Calu3 (cell line): ENCODE measurements around the gene UXS1. TPM values are rescaled to one million over a fixed set of nuclear protein-coding genes. Genes with fewer than 3 reads are reported as not detected.

Experiments used
- BruUV-seq: library from RNA; stranded (reverse); fragments of 400-500 nt; replicated peaks from 2 replicates; lab custom pipeline; 2021; lab: Mats Ljungman, UMichigan
- CTCF ChIA-PET: fragments of 300-600 bp; sonication (Branson Sonifier 250); formaldehyde crosslinking; loops from one replicate; lab custom pipeline; 2022; ENCODE audit warnings: antibody characterized with exemption; lab: Charles Lee
- DNase-seq: peaks from one replicate; pipeline ENCODE4 v3.0.0; 2022
- H3K27ac Mint-ChIP-seq: one replicate; pipeline ENCODE4 v1.8.0; 2022; ENCODE audit warnings: mixed read lengths; ENCODE audit not compliant: unreplicated experiment
- H3K27me3 Mint-ChIP-seq: one replicate; pipeline ENCODE4 v1.8.0; 2022; ENCODE audit warnings: mixed read lengths; ENCODE audit not compliant: unreplicated experiment
- H3K36me3 Mint-ChIP-seq: one replicate; pipeline ENCODE4 v1.8.0; 2022; ENCODE audit warnings: mild to moderate bottlenecking, moderate library complexity, mixed read lengths; ENCODE audit not compliant: insufficient read depth, unreplicated experiment
- H3K4me1 Mint-ChIP-seq: one replicate; pipeline ENCODE4 v1.8.0; 2022; ENCODE audit warnings: mild to moderate bottlenecking, low read depth, mixed read lengths; ENCODE audit not compliant: unreplicated experiment
- H3K4me3 Mint-ChIP-seq: one replicate; pipeline ENCODE4 v1.8.0; 2022; ENCODE audit warnings: mild to moderate bottlenecking, low read depth, moderate library complexity, mixed read lengths; ENCODE audit not compliant: unreplicated experiment
- H3K9me3 Mint-ChIP-seq: one replicate; pipeline ENCODE4 v1.8.0; 2022; ENCODE audit warnings: low read depth, mixed read lengths; ENCODE audit not compliant: unreplicated experiment
- intact Hi-C: fragments of 100-400 bp; cut with micrococcal nuclease; formaldehyde crosslinking; loops from one replicate; pipeline ENCODE4 v1.10.0; 2022; ENCODE audit not compliant: unreplicated experiment
- total RNA-seq: library from RNA; stranded (reverse); gene quantifications from 2 replicates; pipeline ENCODE4 v1.2.3, GENCODE V29; 2022
- TF ChIP-seq, protein P1 (sequence below): fragments of 200-600 bp; IDR thresholded peaks from one replicate; pipeline ENCODE4 v1.8.0; 2022; ENCODE audit warnings: antibody characterized with exemption; ENCODE audit not compliant: unreplicated experiment

The UXS1 gene
- total RNA-seq, 1 experiment from 2014 or later, result 87.7 TPM

- TF ChIP-seq, protein P1, sequence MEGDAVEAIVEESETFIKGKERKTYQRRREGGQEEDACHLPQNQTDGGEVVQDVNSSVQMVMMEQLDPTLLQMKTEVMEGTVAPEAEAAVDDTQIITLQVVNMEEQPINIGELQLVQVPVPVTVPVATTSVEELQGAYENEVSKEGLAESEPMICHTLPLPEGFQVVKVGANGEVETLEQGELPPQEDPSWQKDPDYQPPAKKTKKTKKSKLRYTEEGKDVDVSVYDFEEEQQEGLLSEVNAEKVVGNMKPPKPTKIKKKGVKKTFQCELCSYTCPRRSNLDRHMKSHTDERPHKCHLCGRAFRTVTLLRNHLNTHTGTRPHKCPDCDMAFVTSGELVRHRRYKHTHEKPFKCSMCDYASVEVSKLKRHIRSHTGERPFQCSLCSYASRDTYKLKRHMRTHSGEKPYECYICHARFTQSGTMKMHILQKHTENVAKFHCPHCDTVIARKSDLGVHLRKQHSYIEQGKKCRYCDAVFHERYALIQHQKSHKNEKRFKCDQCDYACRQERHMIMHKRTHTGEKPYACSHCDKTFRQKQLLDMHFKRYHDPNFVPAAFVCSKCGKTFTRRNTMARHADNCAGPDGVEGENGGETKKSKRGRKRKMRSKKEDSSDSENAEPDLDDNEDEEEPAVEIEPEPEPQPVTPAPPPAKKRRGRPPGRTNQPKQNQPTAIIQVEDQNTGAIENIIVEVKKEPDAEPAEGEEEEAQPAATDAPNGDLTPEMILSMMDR, result no peak
- Mint-ChIP-seq H3K27me3 (no peaks in the 10 kb centered on the region), H3K27ac (peak overlapping the region; percentile 76), H3K9me3 (no peaks in the 10 kb centered on the region), H3K36me3 (peaks cover 25% of the 10 kb centered on the region), H3K4me1 (peaks cover 40% of the 10 kb centered on the region), H3K4me3 (peak overlapping the region; percentile 74)
- BruUV-seq, result TSS peak; percentile 37
- CTCF ChIA-PET, result interaction anchor here (1.0 to 1.3 kb wide), 2 partner anchors 31 to 89 kb away, joined by 3 read pairs; no protein-coding TSS in a partner anchor
- intact Hi-C loops, result loop anchor here (1.0 to 2.0 kb wide), 2 partner anchors 30 to 89 kb away; no protein-coding TSS in a partner anchor
- DNase-seq, result peak; percentile 55
Observed at GRCh38 chr2:106192752-106193689, 1.1 kb downstream of the UXS1 start.

GRCh38 chr2:106191511-106192016 is 2.5 kb downstream of the UXS1 start:
- Mint-ChIP-seq H3K4me3 (peak overlapping the region; percentile 74), H3K27me3 (no peaks in the 10 kb centered on the region), H3K4me1 (peaks cover 40% of the 10 kb centered on the region), H3K27ac (peak overlapping the region; percentile 69), H3K36me3 (peaks cover 25% of the 10 kb centered on the region), H3K9me3 (no peaks in the 10 kb centered on the region)
- no TSS peak for BruUV-seq
- intact Hi-C loops, result loop anchor here (2.0 kb wide), 1 partner anchor 29 kb away; no protein-coding TSS in a partner anchor
- DNase-seq, result no peak
- TF ChIP-seq, protein P1, result no peak
- CTCF ChIA-PET, result no interaction called here

GRCh38 chr2:106189764-106190468 is 4.2 kb downstream of the UXS1 start:
- CTCF ChIA-PET, result no interaction called here
- TF ChIP-seq, protein P1, result no peak
- Mint-ChIP-seq H3K27ac (no peak overlapping the region), H3K4me3 (no peak overlapping the region), H3K4me1 (peaks cover 40% of the 10 kb centered on the region), H3K36me3 (peaks cover 25% of the 10 kb centered on the region), H3K9me3 (no peaks in the 10 kb centered on the region), H3K27me3 (no peaks in the 10 kb centered on the region)
- BruUV-seq, result no TSS peak
- DNase-seq, result no peak
- intact Hi-C loops, result no loop called here

GRCh38 chr2:106189325-106189724 is 4.8 kb downstream of the UXS1 start:
- intact Hi-C loops, result no loop called here
- TF ChIP-seq, protein P1, result no peak
- Mint-ChIP-seq H3K4me3 (no peak overlapping the region), H3K27ac (no peak overlapping the region), H3K4me1 (peaks cover 40% of the 10 kb centered on the region), H3K9me3 (no peaks in the 10 kb centered on the region), H3K36me3 (peaks cover 22% of the 10 kb centered on the region), H3K27me3 (no peaks in the 10 kb centered on the region)
- CTCF ChIA-PET, result no interaction called here
- BruUV-seq, result no TSS peak
- no peak for DNase-seq
